CD4-positive, alpha-beta T cell treated with Interleukin-1 beta for 1 hour (primary cell): Measurements from ENCODE around the gene INTS1.
"Not testable (repeated sequence)": the region's sequence is repeated elsewhere in the genome, so short reads cannot be mapped to it uniquely, and the experiment has no call there.

Experiments
- DNase-seq, 2 donors: peaks; one replicate each; pipeline ENCODE4 v3.0.0-alpha.2; 2020 to 2022

Gene INTS1

DNA sequence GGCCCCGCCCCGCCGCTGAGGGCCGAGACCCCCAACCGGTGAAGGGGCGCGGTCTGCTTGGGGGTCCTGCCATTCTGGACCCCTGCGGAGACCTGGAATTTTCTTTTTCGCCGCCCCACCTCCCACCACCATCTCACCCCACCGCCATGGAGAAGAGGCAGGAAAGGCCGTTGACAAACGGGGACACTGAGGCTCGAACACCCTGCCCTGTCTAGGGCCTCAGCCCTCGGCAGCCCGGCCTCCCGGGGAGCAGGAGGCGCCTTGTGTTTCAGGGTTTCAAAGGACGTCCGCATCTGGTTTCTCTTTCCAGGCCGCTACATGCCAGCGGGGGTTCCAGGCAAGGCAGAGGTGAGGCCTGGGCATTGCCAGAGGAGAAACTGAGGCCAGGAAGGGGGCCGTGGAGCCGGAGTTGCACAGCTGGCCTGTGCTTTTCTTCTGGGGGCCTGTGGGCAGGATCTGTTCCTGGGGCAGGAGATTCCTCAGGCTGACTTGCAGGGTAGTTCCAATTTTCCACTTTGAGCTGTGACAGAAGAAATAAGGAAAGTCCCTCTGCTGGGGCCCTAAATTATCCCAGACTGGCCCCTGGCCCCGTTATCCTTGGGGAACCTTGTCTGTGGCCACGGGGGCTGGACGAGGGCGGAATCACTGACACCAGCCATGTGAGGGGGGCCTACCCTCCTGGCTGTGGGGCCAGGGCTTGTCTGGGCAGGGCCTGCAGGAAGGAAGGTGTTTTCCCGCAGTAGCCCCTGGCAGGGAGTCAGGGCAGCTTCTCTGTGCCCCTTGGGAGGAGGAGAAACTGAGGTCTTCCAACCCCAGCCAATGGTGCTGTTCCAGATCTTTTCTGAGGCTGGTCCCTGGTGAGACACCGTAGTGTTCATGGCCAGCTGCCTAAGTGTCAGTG, 44.0 kb downstream of the INTS1 start:
- no peak for DNase-seq

GRCh38 chr7:1459512-1459892, 44.7 kb downstream of the INTS1 start:
- peak; percentile 99 for DNase-seq

DNA sequence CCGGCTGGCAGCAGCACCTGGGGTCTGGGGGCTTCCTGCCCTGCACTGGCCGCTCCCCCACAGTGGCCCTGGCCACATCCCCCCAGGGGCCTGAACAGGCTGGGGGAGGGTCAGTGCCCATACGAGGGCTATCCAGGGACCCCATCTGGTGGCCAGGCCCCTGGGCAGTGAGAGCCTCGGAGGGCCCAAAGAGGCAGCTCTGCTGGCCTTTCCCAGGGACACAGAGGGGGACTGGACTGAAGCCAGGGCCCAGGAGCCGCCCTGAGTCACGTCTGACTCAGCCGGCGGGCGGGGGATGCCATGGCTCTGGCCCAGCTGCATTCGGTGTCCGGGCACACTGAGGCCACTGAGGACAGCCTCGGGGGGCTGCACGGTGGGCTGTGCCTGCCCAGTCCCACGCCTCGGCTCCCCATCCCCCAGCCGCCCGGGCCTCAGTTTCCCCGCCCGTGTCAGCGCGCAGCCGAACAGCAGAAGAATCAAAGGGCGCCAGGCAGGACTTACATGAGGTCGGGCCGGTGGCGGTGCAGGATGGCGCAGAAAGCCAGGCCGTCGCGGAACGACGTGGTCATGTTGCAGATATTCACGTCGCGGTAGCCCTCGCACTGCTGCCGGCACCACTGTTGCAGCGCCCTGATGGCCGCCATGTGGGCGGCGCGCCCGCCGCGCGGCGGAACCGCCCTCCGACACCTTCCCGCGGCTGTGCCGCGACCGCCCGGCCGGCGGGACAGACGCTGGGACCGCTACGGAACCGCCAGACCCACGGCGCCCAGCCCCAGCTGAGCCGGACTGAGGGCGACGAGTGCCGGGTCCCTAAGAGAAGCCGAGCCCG, 45.3 kb downstream of the INTS1 start, which contains the start of gene MICALL2:
MICALL2 (minus strand) TSS at position 788 of the 829 bp plus-strand sequence; CDS start at position 644, 144 bp downstream.
- peak in 1 of 2 donors; percentile 52 for DNase-seq

- DNase-seq: no peak
Observed at GRCh38 chr7:1457949-1458682, 46.1 kb downstream of the INTS1 start.

DNA sequence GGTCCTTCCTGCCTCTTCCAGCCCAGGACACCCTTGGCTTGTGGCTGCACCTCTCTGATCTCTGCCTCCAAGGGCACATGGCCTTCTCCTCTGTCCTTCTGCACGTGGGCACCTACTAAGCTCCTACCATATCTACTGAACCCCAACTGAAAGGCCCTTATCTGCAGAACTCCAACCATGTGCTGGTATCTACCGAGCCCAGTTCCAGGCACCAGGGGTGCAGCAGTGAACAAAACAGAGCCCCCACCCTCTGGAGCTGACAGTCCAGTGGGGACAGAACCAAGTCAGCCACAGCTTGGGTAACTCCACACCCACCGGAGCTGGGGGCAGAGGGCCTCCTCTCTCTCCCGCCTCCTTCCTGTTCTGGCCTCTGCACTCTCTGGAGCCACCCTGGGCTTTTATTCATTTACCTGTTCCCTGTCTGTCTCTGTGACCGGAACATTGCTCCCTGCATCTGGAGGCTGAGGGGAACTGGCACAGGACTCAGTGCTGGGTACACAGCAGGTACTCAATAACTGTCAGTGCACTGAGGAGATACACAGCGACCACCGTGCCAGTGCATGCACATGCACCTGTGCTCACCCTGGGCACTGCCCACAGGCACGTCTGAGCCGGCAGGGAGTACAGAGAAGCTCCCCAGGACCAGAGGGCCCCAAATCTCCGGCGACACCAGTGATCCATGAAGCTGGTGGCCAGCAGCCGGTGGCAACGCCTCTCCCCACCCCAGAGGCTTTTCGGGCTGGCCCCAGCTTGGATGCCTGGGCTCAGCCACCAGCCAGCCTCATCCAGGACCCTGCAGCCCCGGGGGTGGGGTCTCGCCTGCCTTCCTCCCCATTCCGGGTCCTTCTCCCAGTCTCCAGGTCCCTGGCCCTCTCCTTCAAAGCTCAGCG, 46.9 kb downstream of the INTS1 start:
- no peak for DNase-seq

DNA sequence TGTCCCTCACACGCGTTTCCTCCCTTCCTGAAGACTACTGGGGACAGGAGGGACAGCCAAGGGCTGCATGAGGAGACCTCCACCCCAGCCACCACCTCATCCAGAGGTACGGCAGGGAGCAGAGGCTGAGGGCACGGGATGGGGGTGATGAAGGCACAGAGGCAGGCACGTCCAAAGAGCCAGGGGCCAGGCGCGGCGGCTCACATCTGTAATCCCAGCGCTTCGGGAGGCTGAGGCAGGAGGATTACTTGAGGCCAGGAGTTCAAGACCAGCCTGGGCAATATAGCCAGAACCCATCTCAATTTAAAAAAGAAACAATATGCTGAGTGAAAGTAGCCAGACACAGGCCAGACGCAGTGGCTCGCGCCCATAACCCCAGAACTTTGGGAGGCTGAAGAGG, 48.2 kb downstream of the INTS1 start:
- DNase-seq: no peak

- DNase-seq: no peak
Observed at GRCh38 chr7:1455241-1455939, 48.8 kb downstream of the INTS1 start.

DNA sequence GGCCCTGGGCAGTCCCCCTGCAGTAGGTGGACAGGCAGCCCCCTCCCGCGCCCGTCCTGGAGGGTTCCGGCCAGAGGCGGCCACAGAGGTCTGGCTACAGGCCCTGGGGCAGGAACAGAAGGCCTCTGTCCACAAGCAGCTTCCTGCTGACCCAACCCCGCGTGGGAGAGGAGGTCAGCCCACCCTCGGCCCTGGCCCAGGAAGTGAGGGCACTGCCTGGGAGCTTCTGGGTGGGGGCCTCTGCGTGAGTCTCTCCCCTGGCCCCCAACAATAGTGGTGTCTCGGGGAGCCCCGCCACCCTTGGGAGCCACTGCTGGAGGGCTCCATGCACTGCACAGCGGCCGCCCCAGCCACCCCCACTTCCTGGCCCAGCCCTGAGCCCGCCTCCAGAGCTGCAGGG, 49.6 kb downstream of the INTS1 start:
- DNase-seq: no peak

DNA sequence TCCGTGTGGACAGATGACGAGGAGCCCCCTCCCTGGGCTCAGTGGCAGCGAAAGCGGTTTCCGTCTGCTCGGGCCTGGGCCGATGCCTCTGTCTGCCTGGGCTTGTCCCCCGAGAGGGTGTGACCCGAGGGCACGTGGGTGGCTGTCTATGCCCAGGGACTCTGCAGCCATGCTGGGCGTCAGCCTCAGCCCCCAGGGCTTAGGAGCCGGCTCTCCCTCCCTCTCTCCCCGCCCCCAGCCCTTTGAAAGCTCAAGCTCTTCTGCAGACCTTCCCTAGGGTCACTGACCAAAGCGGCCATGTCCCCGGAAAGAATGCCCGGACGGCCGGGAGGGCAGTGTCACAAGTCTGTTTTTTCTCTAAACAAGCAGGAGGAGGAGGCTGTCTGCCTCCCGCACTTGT, 52.0 kb downstream of the INTS1 start:
- DNase-seq: no peak

- no peak for DNase-seq
Observed at GRCh38 chr7:1450987-1451386, 53.2 kb downstream of the INTS1 start.

DNA sequence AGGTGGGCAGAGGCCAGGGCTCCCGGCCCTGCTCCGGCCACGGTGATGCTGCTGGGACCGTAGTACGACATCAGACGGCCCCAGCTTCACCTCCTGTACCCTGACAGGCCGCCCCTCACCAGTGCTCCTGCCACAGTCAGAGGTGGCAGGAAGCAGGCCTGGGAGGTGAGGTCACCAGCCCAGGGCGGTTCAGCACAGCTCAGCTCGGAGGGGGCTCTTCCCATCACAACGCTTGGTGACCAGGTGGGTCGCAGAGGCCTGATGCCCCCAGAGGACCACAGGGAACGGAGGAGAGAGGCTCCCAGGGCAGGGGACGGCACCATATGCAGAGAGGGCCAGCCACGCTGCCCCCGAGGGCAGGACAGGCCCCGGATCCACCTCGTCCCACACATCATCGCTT, 53.8 kb downstream of the INTS1 start:
- DNase-seq: no peak

- DNase-seq: no peak
Observed at GRCh38 chr7:1449951-1450350, 54.2 kb downstream of the INTS1 start.

DNA sequence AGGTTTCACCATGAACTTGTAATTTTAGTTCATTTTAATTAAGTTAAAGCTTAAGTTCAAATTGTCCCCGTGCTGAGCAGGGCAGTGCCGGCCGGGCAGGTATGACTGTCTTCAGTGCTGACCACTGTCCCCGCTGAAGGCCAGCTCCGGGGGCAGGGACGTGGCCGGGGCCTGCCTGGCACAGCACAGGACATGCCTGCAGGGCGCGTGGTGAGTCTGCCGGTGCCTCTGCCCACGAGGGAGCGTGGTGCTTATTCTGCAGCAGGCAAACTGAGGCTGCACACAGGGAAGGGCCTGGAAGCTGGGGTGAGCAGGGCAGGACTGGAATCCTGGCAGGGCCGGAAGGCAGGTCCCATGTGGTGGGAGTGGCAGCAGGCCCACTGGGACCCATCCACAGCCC, 54.7 kb downstream of the INTS1 start:
- DNase-seq: no peak

GRCh38 chr7:1448958-1449357, 55.2 kb downstream of the INTS1 start:
- DNase-seq: no peak

DNA sequence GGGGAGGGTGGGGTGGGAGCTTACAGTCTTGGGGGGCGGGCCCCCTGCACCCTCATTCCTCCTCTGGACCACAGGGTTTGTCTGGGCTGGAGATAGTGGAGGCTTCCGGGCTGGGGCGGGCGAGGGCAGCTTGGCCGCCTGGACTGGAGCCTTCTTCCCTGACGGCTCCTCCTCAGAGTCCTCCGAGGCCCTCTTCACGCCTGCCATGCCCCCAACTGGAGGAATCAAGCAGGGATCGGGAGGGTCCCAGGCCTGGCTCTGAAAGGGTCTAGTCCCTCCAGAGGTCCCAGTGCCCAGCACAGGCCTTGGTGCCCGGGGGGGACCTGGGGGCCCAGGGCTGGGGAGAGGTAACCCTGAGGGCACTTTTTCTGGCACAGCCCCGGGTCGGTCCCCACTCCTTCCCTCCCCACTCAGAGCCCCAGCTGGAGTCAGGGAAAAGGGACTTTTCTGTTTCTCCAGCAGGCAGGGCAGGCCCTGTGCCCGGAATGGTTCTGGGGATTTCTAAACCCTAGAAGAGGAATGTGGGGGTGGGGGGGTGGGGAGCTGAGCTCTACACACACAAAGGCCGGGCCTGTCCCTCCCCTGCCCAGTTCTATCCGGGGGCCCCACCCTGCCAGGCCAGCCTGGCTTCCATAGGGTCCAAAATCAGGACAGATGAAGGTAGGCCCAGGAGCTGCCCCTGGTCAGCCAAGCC, 56.5 kb downstream of the INTS1 start:
- no peak for DNase-seq

GRCh38 chr7:1447112-1447511, 57.1 kb downstream of the INTS1 start:
- DNase-seq: no peak

DNA sequence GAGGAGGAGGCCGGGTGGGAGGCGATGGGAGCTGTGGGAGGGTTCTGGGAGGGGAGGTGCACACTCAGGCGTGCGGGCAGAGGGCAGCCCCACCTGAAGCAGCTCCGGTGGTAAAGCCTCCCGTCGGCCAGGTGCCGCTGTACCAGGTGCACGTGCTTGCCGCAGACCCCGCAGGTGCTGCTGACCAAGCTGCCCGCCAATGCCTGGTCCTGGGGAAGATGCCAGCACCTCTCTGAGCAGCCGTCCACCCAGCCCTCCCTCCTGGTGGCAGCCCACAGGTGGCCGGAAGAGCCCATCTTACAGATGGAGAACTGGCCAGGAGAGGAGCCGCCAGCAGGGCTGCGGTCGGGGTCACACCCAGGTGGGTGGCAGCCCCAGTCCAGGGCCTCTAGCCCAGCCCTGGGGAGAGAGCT, 57.6 kb downstream of the INTS1 start:
- DNase-seq: no peak

DNA sequence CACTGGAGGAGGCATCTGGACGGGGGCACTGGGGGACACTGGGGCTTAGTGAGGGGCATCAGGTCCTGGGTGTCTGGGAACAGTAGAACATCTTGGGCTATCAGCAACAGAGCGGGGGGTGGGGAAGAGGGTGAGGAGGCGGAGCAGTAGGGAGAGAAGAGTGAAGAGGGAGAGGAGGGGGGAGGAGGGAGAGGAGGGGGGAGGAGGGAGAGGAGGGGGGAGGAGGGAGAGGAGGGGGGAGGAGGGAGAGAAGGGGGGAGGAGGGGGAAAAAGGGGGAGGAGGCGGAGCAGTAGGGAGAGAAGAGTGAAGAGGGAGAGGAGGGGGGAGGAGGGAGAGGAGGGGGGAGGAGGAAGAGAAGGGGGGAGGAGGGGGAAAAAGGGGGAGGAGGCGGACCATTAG, 58.2 kb downstream of the INTS1 start:
- not testable (repeated sequence) for DNase-seq

- no peak for DNase-seq
Observed at GRCh38 chr7:1445341-1445740, 58.8 kb downstream of the INTS1 start.

DNA sequence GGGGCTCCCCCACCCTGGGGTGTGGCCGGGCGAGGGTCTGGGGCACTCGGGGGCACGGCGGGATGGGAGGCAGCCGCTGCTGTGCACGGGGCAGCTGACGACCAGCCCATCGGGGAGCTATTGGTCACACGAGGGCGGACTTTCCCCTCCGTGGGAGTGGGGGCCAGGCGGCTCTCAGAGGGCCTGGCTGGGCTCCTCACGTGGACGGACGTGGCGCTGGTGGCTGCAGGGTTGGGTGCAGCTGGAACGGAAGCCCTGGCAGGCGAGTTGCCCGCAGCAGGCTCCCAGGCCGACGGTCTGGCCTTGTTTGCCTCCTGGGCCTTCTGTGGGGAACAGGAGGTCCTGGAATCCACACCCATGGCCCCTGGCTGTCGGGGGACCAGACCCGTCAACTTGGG, 59.3 kb downstream of the INTS1 start:
- no peak for DNase-seq
